BE2C (cell line): Measurements from ENCODE around the gene PPFIA1.

Source experiments
- DNase-seq: peaks from one replicate; pipeline ENCODE4 v3.0.0-alpha.2; 2020
- H3K27me3 ChIP-seq: fragments of 250-450 bp; sonication (Bioruptor Pico); 2 replicates; pipeline ENCODE4 v1.5.1; 2020; ENCODE audit warnings: mild to moderate bottlenecking
- H3K36me3 ChIP-seq: fragments of 250-450 bp; sonication (Bioruptor Pico); 2 replicates; pipeline ENCODE4 v1.5.1; 2020; ENCODE audit warnings: mild to moderate bottlenecking
- H3K4me1 ChIP-seq: fragments of 250-450 bp; sonication (Bioruptor Pico); 2 replicates; pipeline ENCODE4 v1.5.1; 2020
- H3K4me3 ChIP-seq: 2 replicates; pipeline ENCODE4 v1.5.1; 2011; ENCODE audit warnings: low read depth, low read length
- H3K9me3 ChIP-seq: fragments of 250-450 bp; sonication (Bioruptor Pico); 2 replicates; pipeline ENCODE4 v1.5.1; 2020
- TF ChIP-seq, protein P1 (sequence below): IDR thresholded peaks from 2 replicates; pipeline ENCODE4 v1.5.1; 2012; ENCODE audit warnings: mild to moderate bottlenecking, low read depth, low read length

Gene PPFIA1

DNA sequence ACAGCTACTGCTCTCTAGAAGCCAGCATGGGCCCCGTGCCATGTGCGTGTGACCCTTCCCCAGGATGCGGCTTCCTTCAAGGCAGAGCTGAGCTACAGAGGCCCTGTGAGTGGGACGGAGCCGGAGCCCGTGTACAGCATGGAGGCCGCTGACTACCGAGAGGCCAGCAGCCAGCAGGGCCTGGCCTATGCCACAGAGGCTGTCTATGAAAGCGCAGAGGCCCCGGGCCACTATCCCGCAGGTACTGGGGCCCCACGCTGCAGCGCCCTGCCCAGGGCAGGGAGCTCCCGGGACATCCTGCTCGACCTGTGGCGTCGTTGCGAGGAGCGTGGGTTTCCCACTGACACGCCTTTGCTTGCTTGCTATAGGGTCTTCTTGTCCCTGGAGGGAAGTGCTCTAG, 162.5 kb downstream of the PPFIA1 start:
- H3K4me3 ChIP-seq = no peak overlapping the region
- no peak for DNase-seq
- peaks cover 75% of the 10 kb centered on the region for H3K36me3 ChIP-seq
- H3K27me3 ChIP-seq = no peaks in the 10 kb centered on the region
- TF ChIP-seq, protein P1, sequence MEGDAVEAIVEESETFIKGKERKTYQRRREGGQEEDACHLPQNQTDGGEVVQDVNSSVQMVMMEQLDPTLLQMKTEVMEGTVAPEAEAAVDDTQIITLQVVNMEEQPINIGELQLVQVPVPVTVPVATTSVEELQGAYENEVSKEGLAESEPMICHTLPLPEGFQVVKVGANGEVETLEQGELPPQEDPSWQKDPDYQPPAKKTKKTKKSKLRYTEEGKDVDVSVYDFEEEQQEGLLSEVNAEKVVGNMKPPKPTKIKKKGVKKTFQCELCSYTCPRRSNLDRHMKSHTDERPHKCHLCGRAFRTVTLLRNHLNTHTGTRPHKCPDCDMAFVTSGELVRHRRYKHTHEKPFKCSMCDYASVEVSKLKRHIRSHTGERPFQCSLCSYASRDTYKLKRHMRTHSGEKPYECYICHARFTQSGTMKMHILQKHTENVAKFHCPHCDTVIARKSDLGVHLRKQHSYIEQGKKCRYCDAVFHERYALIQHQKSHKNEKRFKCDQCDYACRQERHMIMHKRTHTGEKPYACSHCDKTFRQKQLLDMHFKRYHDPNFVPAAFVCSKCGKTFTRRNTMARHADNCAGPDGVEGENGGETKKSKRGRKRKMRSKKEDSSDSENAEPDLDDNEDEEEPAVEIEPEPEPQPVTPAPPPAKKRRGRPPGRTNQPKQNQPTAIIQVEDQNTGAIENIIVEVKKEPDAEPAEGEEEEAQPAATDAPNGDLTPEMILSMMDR = no peak
- H3K9me3 ChIP-seq = no peaks in the 10 kb centered on the region
- no peaks in the 10 kb centered on the region for H3K4me1 ChIP-seq

DNA sequence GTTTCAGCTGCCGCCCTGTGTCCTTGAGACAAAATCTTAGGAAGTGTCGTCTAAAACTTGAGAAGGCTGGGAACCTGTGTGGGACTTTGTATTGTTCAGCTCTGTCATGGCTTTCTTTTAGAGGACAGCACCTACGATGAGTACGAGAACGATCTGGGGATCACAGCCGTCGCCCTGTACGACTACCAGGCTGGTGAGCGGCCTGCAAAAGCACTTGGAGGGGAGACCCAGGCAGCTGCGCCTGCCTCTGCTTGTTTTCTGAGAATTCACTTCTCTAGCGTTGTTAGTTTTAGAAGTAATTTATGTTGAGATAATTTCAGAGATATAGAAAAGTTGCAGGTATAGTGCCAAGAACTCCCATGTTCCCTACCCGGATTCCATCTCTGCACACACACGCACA, 163.0 kb downstream of the PPFIA1 start:
- H3K4me3 ChIP-seq = no peak overlapping the region
- no peaks in the 10 kb centered on the region for H3K9me3 ChIP-seq
- no peak for DNase-seq
- H3K27me3 ChIP-seq = no peaks in the 10 kb centered on the region
- H3K4me1 ChIP-seq = no peaks in the 10 kb centered on the region
- TF ChIP-seq, protein P1 = no peak
- peaks cover 72% of the 10 kb centered on the region for H3K36me3 ChIP-seq
